Activated B cell treated with CpG ODN at 0.5 μM for 24 hours (primary cell): ENCODE data around the gene PGAM2. TPM values are rescaled to one million over a fixed set of nuclear protein-coding genes. Genes with fewer than 3 reads are reported as not detected.

ENCODE experiments used
- ATAC-seq: fragments of 200-7000 bp; cut with Tn5 transposase; one replicate; pipeline ENCODE4 v1.10.0; 2021; ENCODE audit warnings: low read depth, mild to moderate bottlenecking, moderate library complexity
- CTCF ChIA-PET: fragments of 350-600 bp; sonication (Branson Sonifier 250); formaldehyde crosslinking; loops from one replicate; lab custom pipeline; 2021; ENCODE audit warnings: antibody characterized with exemption; lab: Charles Lee
- POLR2A ChIA-PET: fragments of 350-600 bp; sonication (Branson Sonifier 250); formaldehyde crosslinking; loops from one replicate; lab custom pipeline; 2021; ENCODE audit warnings: antibody characterized with exemption; lab: Charles Lee
- DNase-seq: peaks from one replicate; pipeline ENCODE4 v3.0.0; 2022
- H3K27ac Mint-ChIP-seq: one replicate; pipeline ENCODE4 v1.8.0; 2020; ENCODE audit warnings: mixed read lengths
- H3K27me3 Mint-ChIP-seq: one replicate; pipeline ENCODE4 v1.8.0; 2021; ENCODE audit warnings: mixed read lengths
- H3K36me3 Mint-ChIP-seq: one replicate; pipeline ENCODE4 v1.8.0; 2021; ENCODE audit warnings: low read depth, mixed read lengths
- H3K4me1 Mint-ChIP-seq: one replicate; pipeline ENCODE4 v1.8.0; 2021; ENCODE audit warnings: mixed read lengths
- H3K4me3 Mint-ChIP-seq: one replicate; pipeline ENCODE4 v1.8.0; 2020; ENCODE audit warnings: mild to moderate bottlenecking, mixed read lengths
- H3K9me3 Mint-ChIP-seq: one replicate; pipeline ENCODE4 v1.8.0; 2020; ENCODE audit warnings: mixed read lengths
- CTCF ChIP-seq: fragments of 200-600 bp; IDR thresholded peaks from one replicate; pipeline ENCODE4 v1.8.0; 2022; ENCODE audit warnings: antibody characterized with exemption, mild to moderate bottlenecking
- intact Hi-C: fragments of 100-400 bp; cut with micrococcal nuclease; formaldehyde crosslinking; loops from one replicate; pipeline ENCODE4 v1.15.1; 2024
- total RNA-seq: library from RNA; stranded (reverse); gene quantifications from 2 replicates; pipeline ENCODE4 v1.2.3, GENCODE V29; 2022

PGAM2 gene
- total RNA-seq, 1 donor from 2014 or later: 1.2 TPM

GRCh38 chr7:44099669-44100068 is 34.3 kb upstream of the PGAM2 start:
- ChIA-PET CTCF (no interaction called here), POLR2A (interaction anchor here (0.6 to 1.8 kb wide), 3 partner anchors 18 to 42 kb away, joined by 3 to 7 read pairs (median 4); partner anchors contain the start of gene POLD2)
- no peak overlapping the region for H3K4me3 Mint-ChIP-seq
- DNase-seq (no peak), ATAC-seq (no peak)
- peak overlapping the region; percentile 20 for H3K27ac Mint-ChIP-seq
- H3K9me3 Mint-ChIP-seq: no peaks in the 10 kb centered on the region
- H3K27me3 Mint-ChIP-seq: no peaks in the 10 kb centered on the region
- intact Hi-C loops: no loop called here
- H3K4me1 Mint-ChIP-seq: peaks cover 78% of the 10 kb centered on the region
- H3K36me3 Mint-ChIP-seq: no peaks in the 10 kb centered on the region
- no peak for TF ChIP-seq CTCF

- H3K36me3 Mint-ChIP-seq: no peaks in the 10 kb centered on the region
- no peak overlapping the region for H3K4me3 Mint-ChIP-seq
- CTCF ChIA-PET: interaction anchor here (0.9 to 1.1 kb wide), 2 partner anchors 26 to 102 kb away, joined by 3 to 4 read pairs; partner anchors contain the start of gene YKT6
- H3K27me3 Mint-ChIP-seq: no peaks in the 10 kb centered on the region
- peaks cover 81% of the 10 kb centered on the region for H3K4me1 Mint-ChIP-seq
- H3K9me3 Mint-ChIP-seq: no peaks in the 10 kb centered on the region
- DNase-seq (no peak), ATAC-seq (no peak)
- POLR2A ChIA-PET: interaction anchor here (0.6 to 2.4 kb wide), 10 partner anchors 7 to 517 kb away, joined by 3 to 20 read pairs (median 6); partner anchors contain the start of genes DBNL and POLD2
- no peak for TF ChIP-seq CTCF
- H3K27ac Mint-ChIP-seq: peak overlapping the region; percentile 91
- intact Hi-C loops: no loop called here
Observed at GRCh38 chr7:44098092-44099068, 33.0 kb upstream of the PGAM2 start.

GRCh38 chr7:44097064-44097932 is 31.9 kb upstream of the PGAM2 start:
- no peak for TF ChIP-seq CTCF
- DNase-seq (peak; percentile 53), ATAC-seq (peak; percentile 89)
- H3K4me1 Mint-ChIP-seq: peaks cover 79% of the 10 kb centered on the region
- intact Hi-C loops: loop anchor here (1.0 to 2.0 kb wide), 4 partner anchors 8 to 50 kb away; partner anchors contain the start of genes POLD2 and POLM
- H3K9me3 Mint-ChIP-seq: no peaks in the 10 kb centered on the region
- no peaks in the 10 kb centered on the region for H3K27me3 Mint-ChIP-seq
- ChIA-PET CTCF (interaction anchor here (0.9 to 1.1 kb wide), 3 partner anchors 22 to 103 kb away, joined by 3 to 4 read pairs (median 3); partner anchors contain the start of gene YKT6), POLR2A (interaction anchor here (0.5 to 2.4 kb wide), 14 partner anchors 8 to 661 kb away, joined by 3 to 20 read pairs (median 5); partner anchors contain the start of genes DBNL, PGAM2 and POLD2)
- no peaks in the 10 kb centered on the region for H3K36me3 Mint-ChIP-seq
- peak overlapping the region; percentile 15 for H3K4me3 Mint-ChIP-seq
- H3K27ac Mint-ChIP-seq: peak overlapping the region; percentile 91

GRCh38 chr7:44096326-44096881 is 31.0 kb upstream of the PGAM2 start:
- H3K27ac Mint-ChIP-seq: peak overlapping the region; percentile 91
- peaks cover 74% of the 10 kb centered on the region for H3K4me1 Mint-ChIP-seq
- TF ChIP-seq CTCF: no peak
- no peak overlapping the region for H3K4me3 Mint-ChIP-seq
- no peaks in the 10 kb centered on the region for H3K36me3 Mint-ChIP-seq
- ATAC-seq (no peak), DNase-seq (no peak)
- ChIA-PET CTCF (no interaction called here), POLR2A (interaction anchor here (1.2 to 2.4 kb wide), 4 partner anchors 9 to 37 kb away, joined by 3 to 20 read pairs (median 5); partner anchors contain the start of gene POLD2)
- intact Hi-C loops: loop anchor here (2.0 kb wide), 2 partner anchors 26 to 50 kb away; partner anchors contain the start of gene POLD2
- H3K9me3 Mint-ChIP-seq: no peaks in the 10 kb centered on the region
- H3K27me3 Mint-ChIP-seq: no peaks in the 10 kb centered on the region
